Measurements from ENCODE around the gene TMEM54. TPM values are rescaled to one million over a fixed set of nuclear protein-coding genes. Genes with fewer than 3 reads are reported as not detected.

Gene TMEM54
- total and polyA plus RNA-seq, 9 of the 15 experiments (the other 6 are each of a cell fraction or from before 2014, with no cell fraction given), result 1.00 to 16.2 (median 8.2) TPM

DNA sequence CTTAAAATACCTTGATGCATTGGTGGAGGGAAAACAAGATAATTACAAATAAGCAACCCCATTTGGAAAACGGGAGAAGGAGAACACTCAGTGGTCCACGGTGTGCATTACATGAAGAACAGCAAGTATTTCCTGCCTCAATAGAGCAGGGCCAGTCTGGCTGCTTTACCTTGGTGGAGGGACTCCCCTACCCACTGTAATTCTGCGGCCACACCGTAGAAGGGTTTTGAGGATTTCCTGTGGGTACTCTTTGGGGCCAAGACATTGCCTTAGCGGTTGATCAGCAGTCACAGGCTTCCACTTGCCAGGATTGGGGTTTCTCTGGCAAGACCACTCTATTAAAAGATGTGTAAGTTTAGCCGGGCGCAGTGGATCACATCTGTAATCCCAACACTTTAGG lies 16.3 kb upstream of the TMEM54 start:
- Histone ChIP-seq H3K27me3 (ENCODE audit: control insufficient read depth in 2 of 2, insufficient read depth in 2 of 2, low read length in 2 of 2) (peaks cover 15 to 38% of the 10 kb centered on the region in 2 experiments), H2AFZ (ENCODE audit: low read depth, low read length) (no peak overlapping the region), H3K4me2 (ENCODE audit: insufficient read depth, low read length) (no peak overlapping the region), H3K36me3 (ENCODE audit: control insufficient read depth, insufficient read depth, low read length) (no peaks in the 10 kb centered on the region), H4K20me1 (replicated peaks; ENCODE audit: control insufficient read depth, insufficient read depth, low read length) (no peaks in the 10 kb centered on the region), H3K27ac (ENCODE audit: extremely low read depth, low read depth, low read length) (no peak overlapping the region), H3K79me2 (ENCODE audit: control insufficient read depth, insufficient read depth, low read length) (no peaks in the 10 kb centered on the region), H3K4me3 (no peak overlapping the region), H3K4me1 (replicated peaks in 1 of 2; ENCODE audit: control insufficient read depth in 2 of 2, insufficient read depth in 2 of 2, low read length in 2 of 2) (peaks cover 0 to 17% of the 10 kb centered on the region in 2 experiments; a peak in 3 of 5 replicates), H3K9me1 (ENCODE audit: control insufficient read depth, insufficient read depth, low read length) (no peaks in the 10 kb centered on the region), H3K9me3 (replicated peaks; ENCODE audit: control insufficient read depth, insufficient read depth, low read depth, low read length) (no peaks in the 10 kb centered on the region), H3K9ac (ENCODE audit: insufficient read depth in 1 of 2, low read depth in 2 of 2, low read length in 2 of 2) (no peak overlapping the region)
- in situ Hi-C loops (cut with MboI), result no loop called here
- no peak for TF ChIP-seq ARID2 (IDR thresholded peaks at IDR 0.05)
- no peak for TF ChIP-seq NFIC (IDR thresholded peaks at IDR 0.05)
- no peak for TF ChIP-seq BCL6 (CRISPR knock-in tag; IDR thresholded peaks at IDR 0.05)
- TF ChIP-seq, protein P1, sequence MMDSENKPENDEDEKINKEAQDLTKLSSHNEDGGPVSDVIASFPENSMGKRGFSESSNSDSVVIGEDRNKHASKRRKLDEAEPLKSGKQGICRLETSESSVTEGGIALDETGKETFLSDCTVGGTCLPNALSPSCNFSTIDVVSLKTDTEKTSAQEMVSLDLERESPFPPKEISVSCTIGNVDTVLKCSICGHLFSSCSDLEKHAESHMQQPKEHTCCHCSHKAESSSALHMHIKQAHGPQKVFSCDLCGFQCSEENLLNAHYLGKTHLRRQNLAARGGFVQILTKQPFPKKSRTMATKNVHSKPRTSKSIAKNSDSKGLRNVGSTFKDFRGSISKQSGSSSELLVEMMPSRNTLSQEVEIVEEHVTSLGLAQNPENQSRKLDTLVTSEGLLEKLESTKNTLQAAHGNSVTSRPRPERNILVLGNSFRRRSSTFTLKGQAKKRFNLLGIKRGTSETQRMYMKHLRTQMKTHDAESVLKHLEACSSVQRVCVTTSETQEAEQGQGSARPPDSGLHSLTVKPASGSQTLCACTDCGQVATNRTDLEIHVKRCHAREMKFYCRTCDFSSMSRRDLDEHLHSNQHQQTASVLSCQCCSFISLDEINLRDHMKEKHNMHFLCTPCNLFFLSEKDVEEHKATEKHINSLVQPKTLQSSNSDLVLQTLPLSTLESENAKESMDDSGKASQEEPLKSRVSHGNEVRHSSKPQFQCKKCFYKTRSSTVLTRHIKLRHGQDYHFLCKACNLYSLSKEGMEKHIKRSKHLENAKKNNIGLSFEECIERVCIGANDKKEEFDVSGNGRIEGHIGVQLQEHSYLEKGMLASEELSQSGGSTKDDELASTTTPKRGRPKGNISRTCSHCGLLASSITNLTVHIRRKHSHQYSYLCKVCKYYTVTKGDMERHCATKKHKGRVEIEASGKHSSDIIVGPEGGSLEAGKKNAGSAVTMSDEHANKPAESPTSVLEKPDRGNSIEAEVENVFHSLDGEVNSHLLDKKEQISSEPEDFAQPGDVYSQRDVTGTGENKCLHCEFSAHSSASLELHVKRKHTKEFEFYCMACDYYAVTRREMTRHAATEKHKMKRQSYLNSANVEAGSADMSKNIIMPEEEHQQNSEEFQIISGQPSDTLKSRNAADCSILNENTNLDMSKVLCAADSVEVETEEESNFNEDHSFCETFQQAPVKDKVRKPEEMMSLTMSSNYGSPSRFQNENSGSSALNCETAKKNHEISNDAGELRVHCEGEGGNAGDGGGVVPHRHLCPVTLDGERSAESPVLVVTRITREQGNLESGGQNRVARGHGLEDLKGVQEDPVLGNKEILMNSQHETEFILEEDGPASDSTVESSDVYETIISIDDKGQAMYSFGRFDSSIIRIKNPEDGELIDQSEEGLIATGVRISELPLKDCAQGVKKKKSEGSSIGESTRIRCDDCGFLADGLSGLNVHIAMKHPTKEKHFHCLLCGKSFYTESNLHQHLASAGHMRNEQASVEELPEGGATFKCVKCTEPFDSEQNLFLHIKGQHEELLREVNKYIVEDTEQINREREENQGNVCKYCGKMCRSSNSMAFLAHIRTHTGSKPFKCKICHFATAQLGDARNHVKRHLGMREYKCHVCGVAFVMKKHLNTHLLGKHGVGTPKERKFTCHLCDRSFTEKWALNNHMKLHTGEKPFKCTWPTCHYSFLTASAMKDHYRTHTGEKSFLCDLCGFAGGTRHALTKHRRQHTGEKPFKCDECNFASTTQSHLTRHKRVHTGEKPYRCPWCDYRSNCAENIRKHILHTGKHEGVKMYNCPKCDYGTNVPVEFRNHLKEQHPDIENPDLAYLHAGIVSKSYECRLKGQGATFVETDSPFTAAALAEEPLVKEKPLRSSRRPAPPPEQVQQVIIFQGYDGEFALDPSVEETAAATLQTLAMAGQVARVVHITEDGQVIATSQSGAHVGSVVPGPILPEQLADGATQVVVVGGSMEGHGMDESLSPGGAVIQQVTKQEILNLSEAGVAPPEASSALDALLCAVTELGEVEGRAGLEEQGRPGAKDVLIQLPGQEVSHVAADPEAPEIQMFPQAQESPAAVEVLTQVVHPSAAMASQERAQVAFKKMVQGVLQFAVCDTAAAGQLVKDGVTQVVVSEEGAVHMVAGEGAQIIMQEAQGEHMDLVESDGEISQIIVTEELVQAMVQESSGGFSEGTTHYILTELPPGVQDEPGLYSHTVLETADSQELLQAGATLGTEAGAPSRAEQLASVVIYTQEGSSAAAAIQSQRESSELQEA (IDR thresholded peaks at IDR 0.05; ENCODE audit: low read depth), result no peak
- no peak for TF ChIP-seq ZNF695 (CRISPR knock-in tag; IDR thresholded peaks at IDR 0.05)
- TF ChIP-seq ZNF121 (CRISPR knock-in tag; conservative IDR thresholded peaks at IDR 0.05), result peak; percentile 42; the same call in 1 of the 2 replicates
- no peak for TF ChIP-seq PHF8 (IDR thresholded peaks at IDR 0.05; ENCODE audit: borderline replicate concordance, low read length)
- TF ChIP-seq HDGF (IDR thresholded peaks at IDR 0.05), result no peak
- ATAC-seq (peak; percentile 40; the same call in 2 of the 3 replicates), DNase-seq (ENCODE audit: extremely low read depth in 1 of 4, low spot score in 3 of 4) (peak in 1 of 4 experiments; percentile 6), FAIRE-seq (no peak)
- ChIA-PET POLR2A (no interaction called here), CTCF (ENCODE audit: low intra/inter-chr PET ratio) (no interaction called here)
- intact Hi-C loops (cut with micrococcal nuclease), result no loop called here
- 22% methylated on average over 7 of the region's 7 CpGs for WGBS (ENCODE audit: insufficient coverage, low coverage, missing lambda C conversion rate)
- no TSS peak for BruUV-seq (replicated peaks)

Measured in K562 (cell line).